Astrocyte (in vitro differentiated cells and primary cell): Measurements from ENCODE around the gene OGFOD3. TPM values are rescaled to one million over a fixed set of nuclear protein-coding genes. Genes with fewer than 3 reads are reported as not detected.
"Not testable (repeated sequence)": the region's sequence is repeated elsewhere in the genome, so short reads cannot be mapped to it uniquely, and the experiment has no call there.

Experiments used
- DNase-seq: peaks from one replicate; pipeline ENCODE4 v3.0.0-alpha.2; 2010; ENCODE audit warnings: low read depth
- FAIRE-seq: peaks from 2 replicates; lab custom pipeline; 2011; peaks lifted over from hg19 to GRCh38; lab: Jason Lieb, UNC
- H2AFZ ChIP-seq: 2 replicates; pipeline ENCODE4 v1.6.0; 2012; ENCODE audit warnings: low read depth, low read length, inconsistent platforms
- H3K27ac ChIP-seq: 2 replicates; pipeline ENCODE4 v1.5.1; 2011; ENCODE audit warnings: low read depth, low read length, inconsistent platforms
- H3K27me3 ChIP-seq: 2 replicates; pipeline ENCODE4 v1.6.0; 2011; ENCODE audit warnings: low read length, inconsistent platforms; ENCODE audit not compliant: insufficient read depth
- H3K36me3 ChIP-seq: 2 replicates; pipeline ENCODE4 v1.5.1; 2011; ENCODE audit warnings: low read length, inconsistent platforms; ENCODE audit not compliant: insufficient read depth
- H3K4me1 ChIP-seq: 2 replicates; pipeline ENCODE4 v1.5.1; 2011; ENCODE audit warnings: low read length, inconsistent platforms; ENCODE audit not compliant: insufficient read depth
- H3K4me2 ChIP-seq: 2 replicates; pipeline ENCODE4 v1.6.0; 2012; ENCODE audit warnings: low read length, inconsistent platforms
- H3K4me3 ChIP-seq: 2 replicates; pipeline ENCODE4 v1.5.1; 2011; ENCODE audit warnings: low read depth, mild to moderate bottlenecking, low read length, inconsistent platforms; ENCODE audit not compliant: insufficient read depth
- H3K79me2 ChIP-seq: 2 replicates; pipeline ENCODE4 v1.6.0; 2012; ENCODE audit warnings: mild to moderate bottlenecking, low read length, inconsistent platforms; ENCODE audit not compliant: insufficient read depth
- H3K9ac ChIP-seq: 2 replicates; pipeline ENCODE4 v1.6.0; 2012; ENCODE audit warnings: mild to moderate bottlenecking, low read length, inconsistent platforms
- H3K9me3 ChIP-seq: 2 replicates; pipeline ENCODE4 v1.5.1; 2012; ENCODE audit warnings: low read depth, mild to moderate bottlenecking, low read length, inconsistent platforms; ENCODE audit not compliant: insufficient read depth
- H4K20me1 ChIP-seq: 2 replicates; pipeline ENCODE4 v1.6.0; 2012; ENCODE audit warnings: low read length, inconsistent platforms; ENCODE audit not compliant: insufficient read depth
- H3K27ac Mint-ChIP-seq: one replicate; pipeline ENCODE4 v1.8.0; 2021; ENCODE audit warnings: mild to moderate bottlenecking, mixed read lengths; ENCODE audit not compliant: unreplicated experiment
- H3K27me3 Mint-ChIP-seq: one replicate; pipeline ENCODE4 v1.8.0; 2021; ENCODE audit warnings: low read depth, mixed read lengths; ENCODE audit not compliant: unreplicated experiment
- H3K36me3 Mint-ChIP-seq: one replicate; pipeline ENCODE4 v1.8.0; 2021; ENCODE audit warnings: low read depth, mixed read lengths; ENCODE audit not compliant: unreplicated experiment
- H3K4me1 Mint-ChIP-seq: one replicate; pipeline ENCODE4 v1.8.0; 2021; ENCODE audit warnings: low read depth, mixed read lengths; ENCODE audit not compliant: unreplicated experiment
- H3K4me3 Mint-ChIP-seq: one replicate; pipeline ENCODE4 v1.8.0; 2021; ENCODE audit warnings: mild to moderate bottlenecking, moderate library complexity, mixed read lengths; ENCODE audit not compliant: unreplicated experiment
- H3K9me3 Mint-ChIP-seq: one replicate; pipeline ENCODE4 v1.8.0; 2021; ENCODE audit warnings: mild to moderate bottlenecking, mixed read lengths; ENCODE audit not compliant: unreplicated experiment
- EZH2 ChIP-seq: IDR thresholded peaks from 2 replicates; pipeline ENCODE4 v1.6.1; 2012; ENCODE audit warnings: mild to moderate bottlenecking, low read length, inconsistent platforms; ENCODE audit not compliant: insufficient read depth
- total RNA-seq: library from RNA; stranded (reverse); gene quantifications from 2 replicates; pipeline ENCODE4 v1.2.1, GENCODE V29; 2021
- TF ChIP-seq, protein P1 (sequence below): IDR thresholded peaks from 2 replicates; pipeline ENCODE4 v1.5.1; 2011; ENCODE audit warnings: low read depth, mild to moderate bottlenecking, inconsistent platforms, low read length, moderate library complexity; ENCODE audit not compliant: insufficient read depth

The OGFOD3 gene
- total RNA-seq, 1 donor from 2014 or later: 20.9 TPM

GRCh38 chr17:82377924-82378740 lies 40.3 kb downstream of the OGFOD3 start:
- Mint-ChIP-seq H3K27ac (no peak overlapping the region), H3K36me3 (no peaks in the 10 kb centered on the region), H3K4me3 (no peak overlapping the region), H3K9me3 (no peaks in the 10 kb centered on the region), H3K4me1 (no peaks in the 10 kb centered on the region), H3K27me3 (peaks cover 41% of the 10 kb centered on the region)
- Histone ChIP-seq H3K27ac (no peak overlapping the region), H3K9ac (no peak overlapping the region), H2AFZ (no peak overlapping the region), H3K4me2 (no peak overlapping the region), H3K4me3 (no peak overlapping the region), H3K36me3 (no peaks in the 10 kb centered on the region), H3K4me1 (no peaks in the 10 kb centered on the region), H3K27me3 (peaks cover 29% of the 10 kb centered on the region), H3K79me2 (no peaks in the 10 kb centered on the region), H3K9me3 (no peaks in the 10 kb centered on the region), H4K20me1 (no peaks in the 10 kb centered on the region)
- DNase-seq (no peak), FAIRE-seq (no peak)
- TF ChIP-seq, protein P1, sequence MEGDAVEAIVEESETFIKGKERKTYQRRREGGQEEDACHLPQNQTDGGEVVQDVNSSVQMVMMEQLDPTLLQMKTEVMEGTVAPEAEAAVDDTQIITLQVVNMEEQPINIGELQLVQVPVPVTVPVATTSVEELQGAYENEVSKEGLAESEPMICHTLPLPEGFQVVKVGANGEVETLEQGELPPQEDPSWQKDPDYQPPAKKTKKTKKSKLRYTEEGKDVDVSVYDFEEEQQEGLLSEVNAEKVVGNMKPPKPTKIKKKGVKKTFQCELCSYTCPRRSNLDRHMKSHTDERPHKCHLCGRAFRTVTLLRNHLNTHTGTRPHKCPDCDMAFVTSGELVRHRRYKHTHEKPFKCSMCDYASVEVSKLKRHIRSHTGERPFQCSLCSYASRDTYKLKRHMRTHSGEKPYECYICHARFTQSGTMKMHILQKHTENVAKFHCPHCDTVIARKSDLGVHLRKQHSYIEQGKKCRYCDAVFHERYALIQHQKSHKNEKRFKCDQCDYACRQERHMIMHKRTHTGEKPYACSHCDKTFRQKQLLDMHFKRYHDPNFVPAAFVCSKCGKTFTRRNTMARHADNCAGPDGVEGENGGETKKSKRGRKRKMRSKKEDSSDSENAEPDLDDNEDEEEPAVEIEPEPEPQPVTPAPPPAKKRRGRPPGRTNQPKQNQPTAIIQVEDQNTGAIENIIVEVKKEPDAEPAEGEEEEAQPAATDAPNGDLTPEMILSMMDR: no peak
- no peak for TF ChIP-seq EZH2

GRCh38 chr17:82377294-82377693 lies 41.1 kb downstream of the OGFOD3 start:
- not testable (repeated sequence) for H3K27ac Mint-ChIP-seq, FAIRE-seq, H3K9me3 Mint-ChIP-seq, H3K4me3 ChIP-seq, H2AFZ ChIP-seq, H3K36me3 Mint-ChIP-seq, H3K36me3 ChIP-seq, H3K4me2 ChIP-seq, DNase-seq, H3K9ac ChIP-seq, H3K4me3 Mint-ChIP-seq, H3K9me3 ChIP-seq, H3K27ac ChIP-seq, H3K4me1 ChIP-seq, H3K4me1 Mint-ChIP-seq, H4K20me1 ChIP-seq, H3K79me2 ChIP-seq
- H3K27me3 ChIP-seq: peaks cover 36% of the 10 kb centered on the region
- peaks cover 47% of the 10 kb centered on the region for H3K27me3 Mint-ChIP-seq

- no peak overlapping the region for H3K4me3 ChIP-seq
- no peak overlapping the region for H3K4me2 ChIP-seq
- no peaks in the 10 kb centered on the region for H3K36me3 ChIP-seq
- Mint-ChIP-seq H3K27me3 (peaks cover 40% of the 10 kb centered on the region), H3K36me3 (no peaks in the 10 kb centered on the region), H3K4me3 (no peak overlapping the region), H3K4me1 (no peaks in the 10 kb centered on the region), H3K9me3 (no peaks in the 10 kb centered on the region), H3K27ac (no peak overlapping the region)
- no peaks in the 10 kb centered on the region for H3K9me3 ChIP-seq
- no peak for DNase-seq
- H2AFZ ChIP-seq: no peak overlapping the region
- TF ChIP-seq, protein P1: no peak
- TF ChIP-seq EZH2: no peak
- no peak for FAIRE-seq
- H3K27ac ChIP-seq: no peak overlapping the region
- no peaks in the 10 kb centered on the region for H4K20me1 ChIP-seq
- H3K9ac ChIP-seq: no peak overlapping the region
- H3K79me2 ChIP-seq: no peaks in the 10 kb centered on the region
- peaks cover 37% of the 10 kb centered on the region for H3K27me3 ChIP-seq
- no peaks in the 10 kb centered on the region for H3K4me1 ChIP-seq
These were observed 42.2 kb downstream of the OGFOD3 start for GRCh38 chr17:82376042-82376730.
